ENCODE measurements around the gene TMPRSS9.

- TF ChIP-seq CTCF (IDR thresholded peaks at IDR 0.05) = no peak
- TF ChIP-seq POLR2A (IDR thresholded peaks at IDR 0.05) = no peak
Observed at GRCh38 chr19:2428756-2429711, 69.0 kb downstream of the TMPRSS9 start.

Data from heart left ventricle (tissue), 13 donors.